IMR-90 (cell line): Measurements from ENCODE around the gene ZC2HC1B. TPM values are rescaled to one million over a fixed set of nuclear protein-coding genes. Genes with fewer than 3 reads are reported as not detected.

Experiments
- ATAC-seq: fragments of 200-7000 bp; cut with Tn5 transposase; 2 replicates; pipeline ENCODE4 v1.9.1; 2020; ENCODE audit warnings: low read depth, mild to moderate bottlenecking, moderate library complexity
- BruUV-seq: library from RNA; stranded (reverse); fragments of 400-500 nt; replicated peaks from 2 replicates; lab custom pipeline; 2021; lab: Mats Ljungman, UMichigan
- CTCF ChIA-PET: fragments of 300-600 bp; formaldehyde crosslinking; extraction: SDS; loops from one replicate; lab custom pipeline; 2021; ENCODE audit warnings: antibody characterized with exemption; lab: Yijun Ruan, JAX
- POLR2A ChIA-PET: fragments of 300-600 bp; sonication (Branson Sonifier 250); formaldehyde crosslinking; loops from one replicate; lab custom pipeline; 2022; ENCODE audit warnings: antibody characterized with exemption; ENCODE audit not compliant: unreplicated experiment; lab: Charles Lee
- DNase-seq: peaks from one replicate; pipeline ENCODE4 v3.0.0; 2013
- H2AFZ ChIP-seq: replicated peaks from 2 replicates; pipeline ENCODE3; 2013; ENCODE audit warnings: low read length, mild to moderate bottlenecking; ENCODE audit not compliant: poor library complexity
- H2AK5ac ChIP-seq: 2 replicates; pipeline ENCODE4 v1.6.1; 2013; ENCODE audit warnings: low read depth, low read length, inconsistent platforms
- H2AK9ac ChIP-seq: replicated peaks from 2 replicates; pipeline ENCODE3; 2013; ENCODE audit warnings: mild to moderate bottlenecking, low read depth, low read length, moderate library complexity; ENCODE audit not compliant: poor library complexity
- H2BK120ac ChIP-seq: 2 replicates; pipeline ENCODE4 v1.6.1; 2013; ENCODE audit warnings: low read depth, low read length, inconsistent platforms
- H2BK15ac ChIP-seq: 3 replicates; pipeline ENCODE4 v1.6.1; 2013; ENCODE audit warnings: low read depth, low read length, inconsistent platforms
- H2BK20ac ChIP-seq: 2 replicates; pipeline ENCODE4 v1.6.1; 2013; ENCODE audit warnings: low read depth, mild to moderate bottlenecking, inconsistent platforms, low read length, moderate library complexity
- H2BK5ac ChIP-seq: 2 replicates; pipeline ENCODE4 v1.6.1; 2013; ENCODE audit warnings: mild to moderate bottlenecking, low read depth, low read length, inconsistent platforms; ENCODE audit not compliant: poor library complexity, severe bottlenecking
- H3K14ac ChIP-seq: replicated peaks from 2 replicates; pipeline ENCODE4 v1.6.1; 2013; ENCODE audit warnings: low read depth, low read length, inconsistent platforms
- H3K18ac ChIP-seq: 2 replicates; pipeline ENCODE4 v1.6.1; 2013; ENCODE audit warnings: low read depth, low read length, control low read depth
- H3K23ac ChIP-seq: 2 replicates; pipeline ENCODE4 v1.6.1; 2013; ENCODE audit warnings: low read depth, low read length, inconsistent platforms
- H3K27ac ChIP-seq: 2 replicates; pipeline ENCODE4 v1.5.1; 2013; ENCODE audit warnings: mild to moderate bottlenecking, control low read depth, low read length; ENCODE audit not compliant: insufficient read depth
- H3K27me3 ChIP-seq: 2 replicates; pipeline ENCODE4 v1.6.1; 2013; ENCODE audit warnings: low read length; ENCODE audit not compliant: control insufficient read depth, insufficient read depth
- H3K36me3 ChIP-seq: 2 replicates; pipeline ENCODE4 v1.6.1; 2013; ENCODE audit warnings: low read length, mixed read lengths; ENCODE audit not compliant: control insufficient read depth, insufficient read depth
- H3K4ac ChIP-seq: 2 replicates; pipeline ENCODE4 v1.6.1; 2013; ENCODE audit warnings: low read depth, low read length, inconsistent platforms
- H3K4me1 ChIP-seq: 2 replicates; pipeline ENCODE4 v1.6.1; 2013; ENCODE audit warnings: low read length, mixed read lengths; ENCODE audit not compliant: control insufficient read depth, insufficient read depth
- H3K4me2 ChIP-seq: 2 replicates; pipeline ENCODE4 v1.6.1; 2013; ENCODE audit warnings: low read depth, mild to moderate bottlenecking, control low read depth, low read length, moderate library complexity
- H3K4me3 ChIP-seq: 2 replicates; pipeline ENCODE4 v1.5.1; 2013; ENCODE audit warnings: low read depth, mild to moderate bottlenecking, control low read depth, low read length, moderate library complexity; ENCODE audit not compliant: insufficient read depth
- H3K56ac ChIP-seq: 2 replicates; pipeline ENCODE4 v1.6.1; 2013; ENCODE audit warnings: low read length, inconsistent platforms; ENCODE audit not compliant: insufficient read depth; ENCODE audit errors: extremely low read depth
- H3K79me1 ChIP-seq, 2 experiments: 2 replicates each; pipeline ENCODE4 v1.6.1; 2013; ENCODE audit warnings: low read length in 2 of 2, inconsistent platforms in 1 of 2, low read depth in 1 of 2
- H3K9ac ChIP-seq: 2 replicates; pipeline ENCODE4 v1.6.1; 2013; ENCODE audit warnings: low read depth, low read length, control low read depth
- H3K9me1 ChIP-seq: 2 replicates; pipeline ENCODE4 v1.6.1; 2013; ENCODE audit warnings: low read length, inconsistent platforms; ENCODE audit not compliant: insufficient read depth
- H3K9me3 ChIP-seq: 2 replicates; pipeline ENCODE4 v1.6.1; 2013; ENCODE audit warnings: low read length; ENCODE audit not compliant: control insufficient read depth, insufficient read depth
- H4K20me1 ChIP-seq: 2 replicates; pipeline ENCODE4 v1.6.1; 2013; ENCODE audit warnings: low read length, inconsistent platforms; ENCODE audit not compliant: insufficient read depth
- H4K5ac ChIP-seq: 2 replicates; pipeline ENCODE4 v1.6.1; 2013; ENCODE audit warnings: mild to moderate bottlenecking, low read depth, low read length, control low read depth
- H4K8ac ChIP-seq, 2 experiments: 2 replicates each; pipeline ENCODE4 v1.6.1; 2013; ENCODE audit warnings: low read depth in 2 of 2, low read length in 2 of 2, control low read depth in 1 of 2, inconsistent platforms in 1 of 2
- H4K91ac ChIP-seq: 2 replicates; pipeline ENCODE4 v1.6.1; 2013; ENCODE audit warnings: low read depth, low read length, inconsistent platforms; ENCODE audit not compliant: insufficient read depth
- CHD1 ChIP-seq: IDR thresholded peaks from 2 replicates; pipeline ENCODE4 v1.6.1; 2012; ENCODE audit warnings: low read depth, low read length, improper control_type of control experiment
- FOS ChIP-seq: fragments of 150-350 bp; IDR thresholded peaks from 2 replicates; pipeline ENCODE4 v1.6.1; 2016; ENCODE audit warnings: low read depth, low read length
- MAZ ChIP-seq: IDR thresholded peaks from 2 replicates; pipeline ENCODE4 v1.6.1; 2012; ENCODE audit warnings: low read depth, mild to moderate bottlenecking, low read length, improper control_type of control experiment, moderate library complexity, borderline replicate concordance
- MXI1 ChIP-seq: IDR thresholded peaks from 2 replicates; pipeline ENCODE4 v1.6.1; 2012; ENCODE audit warnings: low read depth, mild to moderate bottlenecking, low read length, moderate library complexity, borderline replicate concordance
- RAD21 ChIP-seq: IDR thresholded peaks from 2 replicates; pipeline ENCODE4 v1.6.1; 2012; ENCODE audit warnings: low read length, improper control_type of control experiment
- SMC3 ChIP-seq: fragments of 150-350 bp; IDR thresholded peaks from 2 replicates; pipeline ENCODE4 v1.6.1; 2016; ENCODE audit warnings: low read depth, mild to moderate bottlenecking, antibody characterized with exemption, low read length, moderate library complexity
- WGBS, 2 experiments: methylation state at CpG; one replicate each; pipeline versions ENCODE4 v1.1.5 to v1.1.7; 2013; ENCODE audit warnings: missing lambda C conversion rate in 2 of 2; ENCODE audit not compliant: insufficient read length in 1 of 2; ENCODE audit errors: extremely low coverage in 2 of 2; 5-methylcytosine and 5-hydroxymethylcytosine counted together
- dilution Hi-C: fragments of 300-500 bp; cut with HindIII; formaldehyde crosslinking; loops from one replicate; pipeline ENCODE4 v1.14.3; 2018; ENCODE audit warnings: low sequenced_read_pairs; ENCODE audit not compliant: unreplicated experiment
- in situ Hi-C: fragments of 300-500 bp; cut with MboI; formaldehyde crosslinking; loops from 3 replicates; pipeline ENCODE4 v1.14.3; 2019; ENCODE audit warnings: low sequenced_read_pairs, inconsistent platforms, mixed read lengths
- intact Hi-C: fragments of 100-400 bp; cut with micrococcal nuclease; formaldehyde crosslinking; loops from 2 replicates; pipeline ENCODE4 v1.10.0; 2022
- polyA plus RNA-seq, 3 experiments: library from polyadenylated mRNA; depleted of rRNA; stranded (reverse); fragments of >200 nt; gene quantifications; 2 replicates each; pipeline ENCODE4 v1.2.3, GENCODE V29; 2012; ENCODE audit warnings: low replicate concordance in 1 of 3
- total RNA-seq: library from RNA; depleted of rRNA; stranded (reverse); fragments of >200 nt; gene quantifications from 2 replicates; pipeline ENCODE4 v1.2.3, GENCODE V29; 2012
- TF ChIP-seq, protein P1 (sequence below): fragments of 150-350 bp; IDR thresholded peaks from 2 replicates; pipeline ENCODE4 v1.6.1; 2016; ENCODE audit warnings: low read depth, mild to moderate bottlenecking, low read length, moderate library complexity, borderline replicate concordance

The ZC2HC1B gene
- total and polyA plus RNA-seq, 2 of the 4 experiments (the other 2 are of a cell fraction): not detected

GRCh38 chr6:143958839-143959399 is 94.6 kb downstream of the ZC2HC1B start:
- Histone ChIP-seq H4K5ac (no peak overlapping the region), H4K20me1 (no peaks in the 10 kb centered on the region), H2BK20ac (no peak overlapping the region), H2AFZ (peak overlapping the region; percentile 18), H3K14ac (no peak overlapping the region), H2BK5ac (no peak overlapping the region), H3K36me3 (peaks cover 14% of the 10 kb centered on the region), H2AK9ac (no peak overlapping the region), H3K9me1 (no peaks in the 10 kb centered on the region), H3K4me2 (no peak overlapping the region), H3K23ac (no peak overlapping the region), H3K27ac (no peak overlapping the region), H3K4ac (no peak overlapping the region), H3K79me1 (no peaks in the 10 kb centered on the region), H3K4me3 (no peak overlapping the region), H3K9me3 (no peaks in the 10 kb centered on the region), H4K91ac (no peak overlapping the region), H3K18ac (no peak overlapping the region), H3K9ac (no peak overlapping the region), H3K4me1 (peaks cover 6% of the 10 kb centered on the region; the same call in 1 of the 2 replicates), H2BK15ac (no peak overlapping the region), H2AK5ac (no peak overlapping the region), H3K27me3 (peaks cover 14% of the 10 kb centered on the region), H4K8ac (no peak overlapping the region), H2BK120ac (no peak overlapping the region), H3K56ac (no peak overlapping the region)
- in situ Hi-C loops: no loop called here
- no peak for ATAC-seq
- no peak for TF ChIP-seq MAZ
- TF ChIP-seq RAD21: no peak
- TF ChIP-seq SMC3: no peak
- no peak for TF ChIP-seq CHD1
- no peak for TF ChIP-seq FOS
- TF ChIP-seq, protein P1, sequence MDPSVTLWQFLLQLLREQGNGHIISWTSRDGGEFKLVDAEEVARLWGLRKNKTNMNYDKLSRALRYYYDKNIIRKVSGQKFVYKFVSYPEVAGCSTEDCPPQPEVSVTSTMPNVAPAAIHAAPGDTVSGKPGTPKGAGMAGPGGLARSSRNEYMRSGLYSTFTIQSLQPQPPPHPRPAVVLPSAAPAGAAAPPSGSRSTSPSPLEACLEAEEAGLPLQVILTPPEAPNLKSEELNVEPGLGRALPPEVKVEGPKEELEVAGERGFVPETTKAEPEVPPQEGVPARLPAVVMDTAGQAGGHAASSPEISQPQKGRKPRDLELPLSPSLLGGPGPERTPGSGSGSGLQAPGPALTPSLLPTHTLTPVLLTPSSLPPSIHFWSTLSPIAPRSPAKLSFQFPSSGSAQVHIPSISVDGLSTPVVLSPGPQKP: no peak
- no peak for TF ChIP-seq MXI1
- no peak for DNase-seq
- 55% methylated on average over 8 of the region's 11 CpGs; no CpG with 5 or more reads in 1 of the 2 experiments for WGBS, 2 experiments
- POLR2A ChIA-PET: no interaction called here
- dilution Hi-C loops: no loop called here
- CTCF ChIA-PET: interaction anchor here (1.4 kb wide), 1 partner anchor 16 kb away, joined by 3 read pairs; no protein-coding TSS in a partner anchor
- intact Hi-C loops: no loop called here
- no TSS peak for BruUV-seq
